GM21381 (cell line): ENCODE data around the gene IGSF1.

Experiments
- ATAC-seq: cut with Tn5 transposase; IDR thresholded peaks from one replicate; pipeline ENCODE4 v1.9.1; 2021; ENCODE audit warnings: mild to moderate bottlenecking, moderate library complexity; ENCODE audit not compliant: unreplicated experiment

IGSF1 gene, protein sequence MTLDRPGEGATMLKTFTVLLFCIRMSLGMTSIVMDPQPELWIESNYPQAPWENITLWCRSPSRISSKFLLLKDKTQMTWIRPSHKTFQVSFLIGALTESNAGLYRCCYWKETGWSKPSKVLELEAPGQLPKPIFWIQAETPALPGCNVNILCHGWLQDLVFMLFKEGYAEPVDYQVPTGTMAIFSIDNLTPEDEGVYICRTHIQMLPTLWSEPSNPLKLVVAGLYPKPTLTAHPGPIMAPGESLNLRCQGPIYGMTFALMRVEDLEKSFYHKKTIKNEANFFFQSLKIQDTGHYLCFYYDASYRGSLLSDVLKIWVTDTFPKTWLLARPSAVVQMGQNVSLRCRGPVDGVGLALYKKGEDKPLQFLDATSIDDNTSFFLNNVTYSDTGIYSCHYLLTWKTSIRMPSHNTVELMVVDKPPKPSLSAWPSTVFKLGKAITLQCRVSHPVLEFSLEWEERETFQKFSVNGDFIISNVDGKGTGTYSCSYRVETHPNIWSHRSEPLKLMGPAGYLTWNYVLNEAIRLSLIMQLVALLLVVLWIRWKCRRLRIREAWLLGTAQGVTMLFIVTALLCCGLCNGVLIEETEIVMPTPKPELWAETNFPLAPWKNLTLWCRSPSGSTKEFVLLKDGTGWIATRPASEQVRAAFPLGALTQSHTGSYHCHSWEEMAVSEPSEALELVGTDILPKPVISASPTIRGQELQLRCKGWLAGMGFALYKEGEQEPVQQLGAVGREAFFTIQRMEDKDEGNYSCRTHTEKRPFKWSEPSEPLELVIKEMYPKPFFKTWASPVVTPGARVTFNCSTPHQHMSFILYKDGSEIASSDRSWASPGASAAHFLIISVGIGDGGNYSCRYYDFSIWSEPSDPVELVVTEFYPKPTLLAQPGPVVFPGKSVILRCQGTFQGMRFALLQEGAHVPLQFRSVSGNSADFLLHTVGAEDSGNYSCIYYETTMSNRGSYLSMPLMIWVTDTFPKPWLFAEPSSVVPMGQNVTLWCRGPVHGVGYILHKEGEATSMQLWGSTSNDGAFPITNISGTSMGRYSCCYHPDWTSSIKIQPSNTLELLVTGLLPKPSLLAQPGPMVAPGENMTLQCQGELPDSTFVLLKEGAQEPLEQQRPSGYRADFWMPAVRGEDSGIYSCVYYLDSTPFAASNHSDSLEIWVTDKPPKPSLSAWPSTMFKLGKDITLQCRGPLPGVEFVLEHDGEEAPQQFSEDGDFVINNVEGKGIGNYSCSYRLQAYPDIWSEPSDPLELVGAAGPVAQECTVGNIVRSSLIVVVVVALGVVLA (N-terminal part only)

DNA sequence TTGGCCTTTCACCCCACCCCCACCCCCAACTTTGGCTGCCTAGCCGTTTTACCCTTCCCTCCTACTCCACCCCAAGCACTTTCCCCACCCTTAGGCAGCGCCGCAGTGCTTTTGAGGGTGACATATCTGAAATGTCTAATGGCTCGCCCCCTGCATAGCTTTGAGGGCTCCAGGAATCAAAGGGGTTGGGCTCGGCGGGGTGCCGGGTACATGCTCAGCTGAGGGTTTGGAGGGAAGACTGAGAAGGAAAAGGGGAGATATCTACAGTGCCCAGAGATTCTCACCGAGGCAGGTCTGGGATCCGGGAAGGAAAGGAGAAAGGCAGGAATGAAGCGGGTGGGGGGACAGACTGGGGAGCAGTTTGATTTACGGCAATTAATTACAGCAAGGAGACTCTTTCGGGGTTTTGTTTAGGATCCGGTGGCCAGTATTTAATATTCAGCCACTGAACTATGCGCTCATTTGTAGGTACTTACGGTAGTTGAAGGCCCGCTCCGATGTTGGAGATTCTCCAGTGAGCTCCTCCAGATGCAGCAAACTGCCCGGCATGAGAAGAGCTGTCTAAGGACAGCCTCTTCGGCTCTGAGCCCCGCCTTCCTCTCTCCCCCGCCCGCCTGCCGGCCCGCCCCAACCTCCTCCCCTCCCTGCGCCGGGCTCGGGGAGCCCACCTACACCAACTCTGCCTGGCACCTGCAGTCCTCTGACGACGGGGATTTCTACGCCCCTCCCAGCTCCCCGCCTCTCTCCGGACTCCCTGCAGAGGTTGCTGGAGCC, at the start of gene IGSF1:
Gene IGSF1, minus strand, starts transcription at position 569 of the 774 bp plus-strand sequence. CDS start 2,632 bp downstream, outside the sequence.
- ATAC-seq, result no peak

DNA sequence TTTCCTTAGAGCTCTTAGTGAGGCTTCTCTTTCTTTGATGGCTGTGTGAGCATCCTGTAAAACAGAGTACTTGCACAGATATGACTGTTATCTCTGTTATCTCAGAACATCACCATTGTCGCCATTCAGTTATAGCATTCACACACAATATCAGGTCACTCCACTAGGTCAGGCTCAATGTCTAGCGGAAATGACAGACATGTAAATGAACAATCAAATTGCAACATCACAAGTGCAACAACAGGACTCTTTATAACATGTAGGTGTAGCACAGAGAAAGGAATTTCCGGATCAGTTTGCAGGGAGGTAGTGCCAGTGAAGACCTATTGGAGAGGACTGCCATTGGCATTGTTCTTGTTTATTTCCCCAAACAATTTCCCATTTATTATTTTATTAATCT, 43.2 kb upstream of the IGSF1 start:
- no peak for ATAC-seq

DNA sequence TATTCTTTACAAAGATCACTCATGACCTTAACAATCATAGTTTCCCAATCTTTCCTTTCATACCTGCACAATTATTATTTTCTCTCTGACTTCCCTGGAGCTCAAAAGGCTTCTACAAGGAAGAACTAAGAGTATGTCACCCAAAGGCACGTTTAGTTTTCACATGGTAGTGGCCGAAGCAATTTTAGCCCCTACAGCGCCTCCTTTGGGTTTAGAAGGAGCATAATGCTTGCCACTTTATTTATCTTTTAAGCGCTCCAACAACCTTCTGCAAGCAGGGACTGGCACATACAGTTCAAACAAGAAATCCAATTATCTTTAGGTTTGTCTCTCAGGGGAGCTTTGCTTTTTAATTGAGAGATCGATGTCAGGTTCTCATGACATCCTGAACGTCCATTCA, 42.0 kb upstream of the IGSF1 start:
- no peak for ATAC-seq

DNA sequence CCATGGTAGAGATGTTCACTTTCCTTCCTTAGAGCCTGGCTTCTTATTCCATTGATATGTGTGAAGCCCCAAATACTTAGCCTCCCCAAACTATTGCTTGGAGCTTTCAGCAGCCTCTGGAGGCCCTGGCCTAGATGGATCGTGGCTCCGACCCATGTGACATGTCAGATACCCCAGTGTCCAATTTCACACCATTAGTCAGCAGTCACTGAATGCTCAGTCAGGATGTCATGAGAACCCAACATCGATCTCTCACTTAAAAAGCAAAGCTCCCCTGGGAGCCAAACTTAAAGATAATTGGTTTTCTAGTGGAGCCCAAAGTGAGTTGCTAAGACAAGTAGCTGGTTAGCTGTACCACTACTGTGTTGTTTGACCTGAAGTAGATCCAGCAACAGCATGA, 41.6 kb upstream of the IGSF1 start:
- no peak for ATAC-seq

DNA sequence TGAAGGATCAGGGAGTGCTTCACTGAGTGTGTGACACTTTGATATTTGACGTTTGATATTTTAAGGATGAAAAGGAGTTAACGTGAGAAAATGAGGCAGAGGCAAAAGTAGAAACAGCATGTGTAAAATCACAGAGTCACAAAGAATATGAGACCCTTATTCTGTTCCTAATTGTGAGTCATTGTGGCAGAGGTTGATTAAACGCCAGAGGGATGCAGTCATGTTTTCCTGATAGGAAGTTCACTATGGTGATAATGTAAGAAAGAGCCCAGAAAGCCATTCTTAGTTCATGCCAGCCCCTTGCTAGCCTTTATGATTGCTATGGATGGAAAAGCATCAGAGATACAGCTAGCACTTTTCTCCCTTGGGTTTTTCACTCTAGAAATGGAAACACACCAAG, 33.5 kb upstream of the IGSF1 start:
- no peak for ATAC-seq

DNA sequence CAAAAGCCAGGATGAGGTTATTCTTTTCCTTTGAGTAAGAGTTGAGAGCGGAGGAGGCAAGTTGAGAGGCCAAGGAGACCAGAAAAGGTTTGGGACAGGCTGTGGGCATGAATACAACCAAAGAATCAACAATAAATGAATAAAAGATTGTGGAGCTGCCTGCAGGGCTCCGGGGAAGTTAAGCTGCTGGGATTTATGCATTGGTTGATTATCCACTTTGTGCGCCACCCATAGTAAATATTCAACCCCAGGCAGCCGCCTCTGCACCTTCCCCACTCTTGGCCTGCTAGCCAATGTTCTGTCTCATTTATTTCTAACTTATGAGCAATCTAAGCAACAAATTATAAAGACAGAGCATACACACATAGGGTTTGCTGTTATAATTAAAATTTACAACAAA, 28.2 kb upstream of the IGSF1 start:
- no peak for ATAC-seq

DNA sequence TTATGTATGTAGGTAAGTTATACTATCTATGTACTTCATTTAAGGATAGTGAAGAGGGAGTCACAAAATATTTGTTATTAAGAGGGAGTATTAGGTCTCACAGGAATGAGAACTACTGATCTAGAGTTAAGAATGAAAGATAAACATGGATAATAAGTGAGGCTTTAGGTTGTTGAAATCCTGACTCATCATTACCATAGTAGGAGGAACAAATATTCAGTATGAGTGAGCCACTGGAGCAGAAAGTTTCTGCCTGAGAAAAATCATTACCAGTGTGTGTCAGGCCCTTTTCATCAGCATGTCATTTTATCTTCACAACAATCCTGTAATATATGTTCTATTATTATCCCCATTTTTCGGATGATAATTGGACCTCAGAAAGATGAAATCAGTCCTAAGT, 27.2 kb upstream of the IGSF1 start:
- no peak for ATAC-seq

DNA sequence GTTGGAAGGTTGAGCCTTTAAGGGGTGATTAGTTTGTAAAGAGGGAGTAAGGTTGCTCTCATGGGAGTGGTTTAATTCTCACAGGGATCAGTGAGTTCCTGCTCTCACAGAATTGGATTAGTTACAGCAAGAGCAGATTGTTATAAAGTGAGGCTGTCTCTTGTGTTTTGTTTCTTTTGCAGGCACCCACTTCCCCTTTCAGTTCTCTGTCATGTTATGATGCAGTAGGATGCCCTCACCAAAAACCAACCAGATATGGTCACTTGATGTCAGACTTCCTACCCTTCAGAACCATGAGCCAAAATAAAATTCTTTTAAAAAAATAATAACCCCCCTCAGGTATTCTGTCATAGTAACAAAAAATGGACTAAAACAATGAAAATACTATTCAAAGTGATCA, 19.9 kb upstream of the IGSF1 start:
- ATAC-seq, result no peak

DNA sequence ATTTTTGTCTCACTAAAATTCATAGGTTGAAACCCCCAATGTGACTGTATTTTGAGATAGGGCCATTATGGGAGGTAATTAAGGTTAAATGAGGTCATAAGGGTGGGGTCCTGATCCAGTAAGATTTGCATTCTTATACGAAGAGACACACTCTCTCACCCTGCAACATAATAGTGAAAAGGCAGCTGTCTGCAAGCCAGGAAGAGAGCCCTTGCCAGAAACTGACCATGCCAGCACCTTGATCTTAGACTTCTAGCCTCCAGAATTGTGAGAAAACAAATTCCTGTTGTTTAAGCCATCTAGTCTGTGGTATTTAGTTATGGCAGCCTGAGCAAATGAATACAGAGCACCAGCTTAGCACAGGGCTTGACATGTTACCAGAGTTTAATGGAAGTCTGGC, 17.5 kb upstream of the IGSF1 start:
- no peak for ATAC-seq

DNA sequence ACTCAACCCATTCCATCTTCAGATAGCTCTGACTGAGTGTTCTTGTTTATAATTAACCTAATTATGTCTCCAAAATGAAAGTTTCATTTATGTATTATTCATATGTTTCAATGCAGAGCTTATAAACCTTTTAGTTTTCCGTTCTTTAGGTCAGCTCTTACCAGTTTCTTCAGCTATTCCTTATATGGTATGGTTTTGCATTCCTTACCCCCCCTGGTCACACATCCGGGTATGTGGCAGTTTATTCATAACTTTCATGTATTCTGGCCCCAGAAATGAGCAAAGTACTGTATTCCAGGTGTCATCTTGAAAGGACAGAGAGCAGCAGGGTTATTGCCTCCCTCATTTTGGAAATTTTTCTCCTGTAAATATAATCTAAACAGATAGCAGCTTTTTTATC, 16.8 kb upstream of the IGSF1 start:
- no peak for ATAC-seq

DNA sequence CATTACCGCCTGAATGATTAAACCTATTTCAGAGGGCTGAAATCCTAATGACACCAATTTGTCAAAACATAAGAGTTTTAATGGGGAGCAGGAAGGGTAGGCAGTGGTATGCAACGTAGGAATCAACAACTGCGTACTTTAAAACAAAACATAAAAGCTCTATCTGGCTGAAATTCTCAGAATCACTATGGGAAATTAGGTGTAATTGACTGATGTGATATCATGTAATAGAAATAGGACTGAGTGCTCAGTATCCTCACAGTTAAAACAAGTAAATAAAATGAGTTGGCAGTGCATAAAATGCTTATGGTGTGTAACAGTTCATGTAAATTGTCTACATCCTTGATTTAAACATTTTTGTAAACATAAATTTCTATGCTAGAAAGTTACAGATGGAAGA, 13.6 kb upstream of the IGSF1 start:
- ATAC-seq, result no peak

DNA sequence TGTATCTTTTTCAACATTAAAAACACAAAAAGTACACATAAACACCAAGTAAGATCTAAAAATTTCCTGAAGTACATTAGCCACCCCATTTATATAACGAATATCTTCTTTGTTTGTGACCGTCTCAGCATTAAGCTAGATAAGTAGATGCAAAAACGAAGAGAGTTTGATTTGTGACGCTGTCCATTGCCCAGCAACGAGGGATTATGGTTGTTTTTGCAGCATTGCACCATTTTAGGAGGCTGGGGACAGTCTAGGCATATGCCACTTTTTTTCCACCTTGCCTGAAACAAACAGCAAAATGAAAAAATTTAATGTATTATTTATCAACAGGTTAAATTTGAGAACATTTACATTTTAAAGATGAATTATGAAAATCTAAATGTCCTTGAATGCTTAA, 12.0 kb upstream of the IGSF1 start:
- no peak for ATAC-seq

DNA sequence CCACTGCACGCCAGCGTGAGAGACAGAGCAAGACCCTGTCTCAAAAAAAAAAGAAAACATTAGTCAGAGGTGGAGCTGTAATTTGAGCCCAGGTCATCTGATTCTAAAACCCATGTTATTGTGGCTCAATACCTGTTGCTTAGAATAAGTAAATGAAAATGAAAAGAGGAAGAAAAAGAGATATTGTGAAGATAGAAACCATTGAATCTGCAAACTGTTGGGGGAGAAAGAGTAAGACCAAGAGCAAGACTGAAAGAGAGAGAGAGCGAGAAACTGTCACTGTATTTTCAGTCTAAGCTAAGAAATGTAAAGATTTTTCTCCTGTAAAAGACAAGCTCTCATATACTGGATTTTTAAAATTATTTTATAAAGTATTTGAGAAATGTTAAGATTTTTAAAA, 9.7 kb upstream of the IGSF1 start:
- ATAC-seq, result no peak

DNA sequence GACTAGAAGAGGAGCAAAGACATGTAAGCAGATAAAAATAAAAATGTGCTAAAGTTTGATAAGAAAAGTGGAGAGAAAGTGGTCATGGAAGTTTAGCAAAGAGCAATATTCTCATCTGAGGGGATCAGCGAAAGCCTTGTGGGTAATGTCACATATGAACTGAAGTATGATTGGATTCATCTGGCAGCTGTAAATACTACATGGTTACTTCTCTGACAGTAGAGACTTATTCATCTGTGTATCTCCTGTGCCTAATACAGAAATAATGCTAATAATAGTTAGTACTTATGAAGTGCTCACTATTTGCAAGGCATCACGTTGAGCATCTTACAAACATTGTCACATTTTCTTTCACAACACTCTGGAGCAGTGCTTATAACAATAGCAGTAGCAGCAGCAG, 8.9 kb upstream of the IGSF1 start:
- no peak for ATAC-seq

DNA sequence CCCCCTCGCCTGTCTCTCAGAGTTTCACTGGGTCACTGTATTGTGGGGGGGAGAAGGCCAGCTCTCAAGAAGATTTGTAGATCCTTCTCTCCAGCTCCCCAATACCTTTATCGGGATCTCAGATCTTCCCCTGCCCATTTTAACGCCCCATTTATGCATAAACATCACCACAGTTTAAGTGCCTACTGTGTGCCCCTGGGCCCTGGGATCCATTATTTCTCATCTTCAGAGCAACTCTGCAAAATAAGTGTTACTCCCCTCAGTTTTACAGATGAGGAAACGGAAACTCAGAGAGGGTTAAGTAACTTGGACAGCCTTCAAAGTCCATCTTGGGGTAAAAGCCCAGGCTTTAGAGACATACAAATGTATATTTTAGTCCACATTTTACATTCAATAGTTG, 421 bp upstream of the IGSF1 start:
- no peak for ATAC-seq

DNA sequence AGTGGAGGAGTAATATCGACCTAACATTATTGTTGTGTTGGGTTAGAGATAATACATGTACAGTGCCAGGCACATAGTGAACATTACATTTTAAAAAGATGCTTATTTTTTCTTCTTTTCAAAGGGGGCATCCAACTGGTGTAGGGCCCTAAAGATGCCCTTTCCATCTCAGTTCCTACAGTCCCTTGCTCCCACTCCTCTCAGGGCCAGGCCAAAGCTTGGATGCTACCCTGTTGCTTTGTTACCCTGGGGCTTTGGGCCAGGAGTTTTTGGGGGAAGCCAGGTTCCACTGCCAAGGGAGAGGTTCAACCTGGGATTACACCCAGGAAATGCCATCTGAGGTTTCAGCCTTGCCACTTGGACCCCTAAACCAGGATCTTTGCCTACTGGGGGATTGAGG, 918 bp downstream of the IGSF1 start:
- no peak for ATAC-seq

DNA sequence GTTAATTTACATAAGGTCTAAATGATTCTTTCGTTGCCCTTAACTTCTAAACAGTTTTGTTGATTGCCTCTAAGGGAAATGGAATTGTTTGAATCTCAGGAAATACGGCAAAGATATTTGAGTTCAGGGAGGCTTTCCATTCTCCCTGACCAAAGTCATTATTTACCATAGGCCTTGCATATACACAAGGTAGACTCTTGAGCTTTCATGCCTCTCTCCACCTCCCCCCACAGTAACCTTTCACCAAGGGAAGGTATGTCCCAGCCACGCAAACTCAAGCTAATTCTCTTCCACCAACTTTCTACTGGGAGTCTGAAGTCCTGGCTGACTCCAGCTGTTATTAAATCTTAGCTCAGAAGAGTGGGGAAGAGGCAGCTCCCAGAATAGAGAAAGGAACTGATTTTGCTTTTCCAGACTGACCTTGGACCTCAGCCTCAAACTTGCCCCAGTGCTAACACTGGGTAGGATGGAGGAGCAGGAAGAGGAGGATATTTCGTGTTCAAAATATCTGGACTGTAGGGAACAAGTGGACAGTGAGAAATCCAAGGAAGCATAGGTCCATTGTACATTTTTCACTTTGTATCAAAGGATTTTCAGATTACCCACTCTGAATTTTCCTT, 1.4 kb downstream of the IGSF1 start:
- ATAC-seq, result no peak

DNA sequence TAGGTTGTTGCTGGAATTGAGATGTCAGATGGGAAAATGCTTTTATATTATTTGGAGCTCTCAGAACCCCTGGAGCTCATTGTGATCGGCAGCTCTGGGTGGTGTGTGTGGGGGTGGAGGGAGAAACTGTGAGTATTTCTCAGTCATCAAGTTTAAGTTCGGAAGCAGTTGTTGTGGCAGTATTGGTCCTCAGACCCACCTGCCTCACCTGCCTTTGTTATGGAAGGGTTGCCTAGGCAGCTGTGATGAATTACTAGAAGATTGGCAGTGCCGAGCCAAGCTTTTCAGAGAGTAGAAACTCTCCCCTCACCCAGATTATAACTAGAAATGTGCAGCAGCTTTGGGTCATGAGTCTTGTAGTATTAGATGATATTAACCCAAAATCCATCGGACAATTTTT, 9.5 kb downstream of the IGSF1 start:
- no peak for ATAC-seq

DNA sequence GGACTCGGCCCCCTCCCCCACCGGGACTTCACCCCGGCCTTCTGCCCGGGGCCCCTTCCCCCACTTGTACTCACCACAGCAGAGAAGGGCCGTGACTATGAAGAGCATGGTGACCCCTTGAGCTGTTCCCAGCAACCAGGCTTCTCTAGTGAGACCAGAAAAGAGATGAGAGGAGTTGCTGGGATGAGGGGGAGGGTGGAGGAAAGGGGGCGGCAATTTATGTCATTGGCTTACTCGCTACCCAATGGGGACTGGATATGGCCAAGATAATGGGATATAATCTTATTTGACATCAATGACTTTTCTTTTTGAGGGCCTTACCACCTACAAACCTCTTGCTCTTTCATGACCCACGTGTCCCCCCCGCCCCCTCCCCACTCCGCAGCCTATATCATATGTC, 9.9 kb downstream of the IGSF1 start:
- no peak for ATAC-seq

DNA sequence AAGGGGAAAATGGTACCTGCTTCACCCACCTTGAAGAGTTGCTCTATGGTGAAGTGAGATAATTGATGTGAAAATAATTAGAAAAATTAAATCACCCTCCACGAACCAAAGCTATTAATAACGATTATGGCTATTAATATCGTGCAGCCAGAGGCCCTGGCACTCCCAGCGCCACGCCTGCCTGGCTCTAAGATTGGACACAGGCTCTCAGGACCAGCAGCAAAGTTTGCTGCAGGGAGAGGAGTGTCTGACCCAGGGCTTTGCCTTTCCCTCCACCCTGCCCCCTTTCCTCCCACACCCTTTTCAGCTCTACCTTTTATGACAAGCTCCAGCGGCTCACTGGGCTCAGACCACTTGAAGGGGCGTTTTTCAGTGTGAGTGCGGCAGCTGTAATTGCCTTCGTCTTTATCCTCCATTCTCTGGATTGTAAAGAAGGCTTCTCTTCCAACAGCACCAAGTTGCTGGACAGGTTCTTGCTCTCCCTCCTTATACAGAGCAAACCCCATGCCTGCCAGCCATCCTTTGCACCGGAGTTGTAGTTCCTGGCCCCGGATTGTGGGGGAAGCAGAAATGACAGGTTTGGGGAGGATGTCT, 11.5 kb downstream of the IGSF1 start:
- ATAC-seq, result no peak
